HG03354 (cell line): Measurements from ENCODE around the gene CLIP1.
"Not testable (repeated sequence)": the region's sequence is repeated elsewhere in the genome, so short reads cannot be mapped to it uniquely, and the experiment has no call there.

Experiments
- ATAC-seq: cut with Tn5 transposase; IDR thresholded peaks from one replicate; pipeline ENCODE4 v1.9.1; 2021; ENCODE audit warnings: mild to moderate bottlenecking; ENCODE audit not compliant: unreplicated experiment, poor library complexity, severe bottlenecking

Gene CLIP1

GRCh38 chr12:122402264-122402663 is 20.2 kb downstream of the CLIP1 start:
- no peak for ATAC-seq

DNA sequence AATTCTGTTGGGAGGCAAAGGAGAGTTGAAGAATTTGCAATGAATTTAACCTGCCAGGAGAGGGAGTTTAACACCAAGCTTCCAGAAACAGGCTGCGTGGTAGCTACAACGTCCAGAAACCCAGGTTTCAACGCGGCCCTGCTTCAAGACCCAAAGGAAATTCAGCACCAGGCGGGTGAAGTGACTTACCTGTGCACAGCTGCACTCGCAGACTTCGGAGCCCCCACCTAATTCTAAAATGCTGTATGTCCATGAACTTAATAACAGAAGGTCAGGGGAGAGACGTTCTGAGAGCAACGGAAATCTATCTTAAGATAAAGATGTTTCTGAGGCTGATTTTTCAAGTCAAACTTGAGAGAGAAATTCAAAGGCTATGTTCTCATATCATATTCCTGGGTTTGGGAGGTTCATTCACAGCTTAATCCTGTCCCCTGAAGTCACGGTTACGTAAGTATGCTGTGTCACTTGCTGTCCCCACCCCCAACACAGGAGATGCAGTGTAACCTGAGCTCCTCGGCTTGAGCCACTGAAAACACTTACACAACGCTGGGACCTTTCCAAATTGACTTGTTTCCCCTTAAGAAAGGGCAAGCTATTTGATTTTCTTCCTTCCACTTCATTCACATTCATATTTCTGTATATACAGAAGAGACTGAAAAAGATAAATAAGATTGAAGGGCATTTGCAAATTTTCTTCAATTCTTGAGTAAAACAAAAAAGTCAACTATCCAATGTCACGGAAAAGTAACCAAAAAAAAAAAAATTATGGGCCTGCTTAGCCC is 22.7 kb downstream of the CLIP1 start:
- ATAC-seq, result peak; percentile 44

DNA sequence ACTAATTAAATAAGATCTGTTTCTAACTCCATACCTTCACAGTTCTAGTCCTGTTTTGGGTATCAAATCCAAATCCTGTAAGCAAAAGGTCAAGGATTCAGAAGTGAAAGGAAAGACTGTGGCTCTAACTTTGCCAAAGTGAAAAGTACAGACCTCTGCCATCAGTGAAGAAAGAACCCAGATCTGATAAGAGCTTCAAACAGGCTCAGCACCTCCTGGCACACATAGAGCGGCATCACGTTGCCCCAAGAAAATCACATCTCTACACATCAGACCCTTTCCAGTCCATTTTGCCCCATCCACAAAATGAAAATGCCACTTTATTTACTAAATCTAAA is 23.2 kb downstream of the CLIP1 start:
- ATAC-seq, result peak; percentile 23

GRCh38 chr12:122397981-122398380 is 24.5 kb downstream of the CLIP1 start:
- ATAC-seq, result not testable (repeated sequence)

- ATAC-seq, result no peak
Observed at GRCh38 chr12:122395319-122395718, 27.1 kb downstream of the CLIP1 start.

DNA sequence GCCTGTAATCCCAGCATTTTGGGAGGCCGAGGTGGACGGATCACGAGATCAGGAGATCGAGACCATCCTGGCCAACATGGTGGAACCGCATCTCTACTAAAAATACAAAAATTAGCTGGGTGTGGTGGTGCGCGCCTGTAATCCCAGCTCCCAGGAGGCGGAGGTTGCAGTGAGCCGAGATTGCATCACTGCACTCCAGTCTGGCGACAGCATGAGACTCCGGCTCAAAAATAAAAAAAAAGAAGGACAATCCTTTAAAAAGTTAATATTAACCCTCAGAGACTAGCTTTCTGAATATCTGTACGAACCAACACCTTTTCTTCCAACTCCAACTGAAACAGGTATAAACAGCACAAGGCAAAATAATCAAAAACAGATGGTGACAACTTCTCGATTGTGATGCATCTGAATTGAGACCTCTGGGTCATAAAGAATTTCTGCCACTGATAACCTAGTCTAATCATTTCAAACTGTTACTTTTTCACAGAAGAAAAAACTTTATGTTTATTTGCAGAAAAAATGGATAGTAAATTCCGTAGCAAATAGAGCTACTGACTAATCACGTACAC is 27.8 kb downstream of the CLIP1 start:
- ATAC-seq, result no peak

GRCh38 chr12:122393817-122394216 is 28.7 kb downstream of the CLIP1 start:
- ATAC-seq, result no peak

GRCh38 chr12:122392411-122392810 is 30.1 kb downstream of the CLIP1 start:
- ATAC-seq, result no peak

DNA sequence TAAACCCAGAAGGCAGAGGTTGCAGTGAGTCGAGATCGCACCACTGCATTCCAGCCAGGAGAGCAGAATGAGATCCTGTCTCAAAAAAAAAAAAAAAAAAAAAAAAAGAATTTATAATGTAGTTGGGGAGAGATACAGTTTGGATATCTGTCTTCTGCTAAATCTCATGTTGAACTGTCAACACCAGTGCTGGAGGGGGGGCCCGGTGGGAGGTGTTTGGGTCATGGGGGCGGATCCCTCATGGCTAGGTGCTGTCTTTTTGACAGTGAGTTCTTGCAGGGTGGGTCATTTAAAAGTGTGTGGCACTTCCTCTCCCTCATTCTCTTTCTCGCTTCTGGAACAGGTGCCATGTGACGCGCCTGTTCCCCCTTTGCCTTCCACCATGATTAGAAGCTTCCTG is 32.8 kb downstream of the CLIP1 start:
- ATAC-seq, result no peak

- no peak for ATAC-seq
Observed at GRCh38 chr12:122387887-122388286, 34.6 kb downstream of the CLIP1 start.

DNA sequence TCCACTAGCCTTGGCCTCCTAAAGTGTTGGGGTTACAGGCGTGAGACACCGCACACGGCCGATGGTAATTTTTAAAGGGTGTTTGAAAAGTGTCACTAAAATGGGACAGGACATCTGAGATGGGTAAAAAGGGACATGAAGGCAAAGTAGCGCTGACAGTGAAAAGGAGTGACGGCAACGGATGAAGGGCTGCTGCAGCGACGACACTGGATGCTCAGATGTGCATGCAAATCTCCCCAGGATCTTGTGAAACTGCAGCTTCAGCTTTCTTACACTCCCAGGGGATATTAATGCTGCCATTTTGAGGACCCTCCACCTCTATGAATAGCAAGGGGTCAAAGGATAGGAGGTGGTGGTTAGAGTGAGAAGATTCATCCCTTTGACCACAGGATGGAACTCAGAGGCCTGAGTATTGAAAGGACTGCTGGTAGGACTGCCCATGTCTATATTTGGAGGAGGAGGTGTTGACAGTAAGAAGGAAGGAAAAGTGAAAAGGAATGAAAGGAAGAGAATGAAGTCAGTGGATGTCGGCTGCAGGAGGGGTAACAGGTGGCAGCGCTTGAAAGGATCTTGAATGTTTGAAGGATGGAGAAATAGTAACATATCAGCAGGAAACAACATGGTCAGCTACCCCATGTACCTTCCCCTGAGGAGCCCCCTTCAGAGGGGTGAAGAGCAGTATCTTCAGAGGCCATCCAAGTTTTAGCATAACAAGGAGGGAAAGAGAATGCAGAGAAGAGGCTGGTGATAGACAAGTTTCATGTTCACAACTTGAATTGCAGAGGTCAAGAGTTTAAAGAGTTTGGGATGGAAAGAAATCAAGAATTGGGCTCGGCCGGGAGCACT is 37.1 kb downstream of the CLIP1 start:
- no peak for ATAC-seq

DNA sequence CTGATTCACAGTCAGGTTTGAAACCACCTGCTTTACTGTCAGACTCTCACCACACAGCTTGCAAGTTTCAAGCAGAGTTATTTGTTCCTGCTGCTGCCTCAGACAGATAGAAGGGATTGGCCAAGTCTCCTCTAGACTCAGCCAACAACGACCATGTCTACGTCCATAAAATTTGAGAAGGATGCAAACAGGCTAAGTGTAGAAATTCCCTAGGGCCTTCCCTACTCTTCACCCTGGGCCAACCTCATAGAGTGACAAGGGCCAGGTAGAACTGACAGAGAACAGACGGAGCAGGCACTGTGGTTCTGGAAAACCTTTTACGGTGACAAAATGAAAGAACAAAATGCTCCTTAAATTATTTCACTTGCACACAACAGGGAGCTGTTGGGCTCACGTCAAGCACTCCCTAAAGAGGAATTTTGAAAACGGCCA is 39.5 kb downstream of the CLIP1 start:
- ATAC-seq, result no peak

DNA sequence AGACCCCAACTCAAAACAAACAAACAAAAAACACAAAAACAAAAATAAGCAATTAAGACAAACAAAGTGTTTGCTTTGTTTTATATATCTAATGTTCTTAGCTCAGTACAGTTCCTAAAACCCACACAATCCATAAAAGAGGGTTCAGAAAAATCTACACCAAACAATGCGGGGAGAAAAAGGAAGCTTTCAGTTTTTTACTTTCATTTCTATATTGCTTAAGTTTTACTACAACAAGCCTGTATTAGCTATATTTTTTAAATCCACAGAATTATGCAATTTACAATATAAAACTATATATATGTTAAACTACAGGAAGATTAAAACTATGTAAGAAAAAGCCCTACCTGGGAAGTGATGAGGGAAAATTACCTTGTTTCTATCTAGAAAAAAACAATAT is 41.4 kb downstream of the CLIP1 start:
- no peak for ATAC-seq

DNA sequence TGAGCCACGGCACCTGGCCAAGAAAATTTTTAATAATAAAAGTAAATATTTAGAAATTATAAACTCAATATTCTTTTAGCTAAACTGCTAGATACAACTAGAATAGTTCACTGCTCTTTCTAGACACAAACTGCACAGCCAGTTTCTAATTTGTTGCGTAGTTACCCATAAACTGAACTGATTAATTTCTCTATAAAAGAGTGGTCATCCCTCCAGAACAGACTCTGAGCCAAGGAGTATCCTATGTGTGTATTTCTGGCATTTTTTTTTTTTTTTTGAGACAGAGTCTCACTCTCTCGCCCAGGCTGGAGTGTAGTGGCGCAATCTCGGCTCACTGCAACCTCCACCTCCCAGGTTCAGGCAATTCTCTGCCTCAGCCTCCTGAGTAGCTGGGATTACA is 45.7 kb downstream of the CLIP1 start:
- not testable (repeated sequence) for ATAC-seq

DNA sequence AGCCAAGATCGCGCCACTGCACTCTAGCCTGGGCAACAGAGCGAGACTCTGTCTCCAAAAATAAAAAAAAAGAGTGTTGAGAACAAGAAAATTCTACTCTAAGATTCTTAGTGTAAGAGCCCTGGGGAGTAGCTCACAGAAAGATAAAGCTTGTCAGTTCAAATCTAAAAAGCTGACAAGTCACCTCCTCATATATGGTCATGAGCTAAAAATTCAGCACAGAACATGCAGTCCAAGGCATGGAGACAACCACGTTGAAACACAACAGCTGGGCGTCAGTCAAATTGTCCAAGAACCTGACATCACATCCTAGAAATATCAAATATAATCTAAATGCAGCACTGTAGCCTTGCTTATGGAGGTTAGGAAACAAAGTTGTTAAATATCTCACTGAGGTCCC is 47.8 kb downstream of the CLIP1 start:
- no peak for ATAC-seq

DNA sequence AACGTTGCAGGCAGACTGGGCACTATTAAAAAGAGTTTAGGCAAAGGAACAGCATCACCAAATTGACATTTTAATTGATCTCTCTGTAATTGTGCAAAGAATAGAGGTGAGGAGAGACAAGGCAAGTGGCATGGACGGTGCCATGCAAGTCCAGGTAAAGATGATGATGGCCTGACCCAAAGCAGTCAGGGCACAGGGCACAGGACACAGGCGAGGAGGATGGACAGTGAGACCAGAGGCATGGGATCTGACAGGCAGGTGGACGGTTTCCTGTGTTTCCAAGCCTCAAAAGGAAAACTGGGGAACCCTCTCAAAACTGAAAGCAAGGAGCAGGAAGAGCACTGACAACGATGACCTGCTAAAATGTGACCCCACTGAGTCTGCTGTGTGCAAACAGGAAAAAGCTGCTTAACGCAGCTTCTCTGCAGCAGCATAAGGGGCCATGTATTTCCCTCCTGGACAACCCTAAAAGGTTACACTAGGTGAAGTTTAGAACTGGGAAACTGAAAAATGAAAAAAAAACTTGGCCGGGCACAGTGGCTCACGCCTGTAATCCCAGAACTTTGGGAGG is 50.9 kb downstream of the CLIP1 start:
- ATAC-seq, result no peak

DNA sequence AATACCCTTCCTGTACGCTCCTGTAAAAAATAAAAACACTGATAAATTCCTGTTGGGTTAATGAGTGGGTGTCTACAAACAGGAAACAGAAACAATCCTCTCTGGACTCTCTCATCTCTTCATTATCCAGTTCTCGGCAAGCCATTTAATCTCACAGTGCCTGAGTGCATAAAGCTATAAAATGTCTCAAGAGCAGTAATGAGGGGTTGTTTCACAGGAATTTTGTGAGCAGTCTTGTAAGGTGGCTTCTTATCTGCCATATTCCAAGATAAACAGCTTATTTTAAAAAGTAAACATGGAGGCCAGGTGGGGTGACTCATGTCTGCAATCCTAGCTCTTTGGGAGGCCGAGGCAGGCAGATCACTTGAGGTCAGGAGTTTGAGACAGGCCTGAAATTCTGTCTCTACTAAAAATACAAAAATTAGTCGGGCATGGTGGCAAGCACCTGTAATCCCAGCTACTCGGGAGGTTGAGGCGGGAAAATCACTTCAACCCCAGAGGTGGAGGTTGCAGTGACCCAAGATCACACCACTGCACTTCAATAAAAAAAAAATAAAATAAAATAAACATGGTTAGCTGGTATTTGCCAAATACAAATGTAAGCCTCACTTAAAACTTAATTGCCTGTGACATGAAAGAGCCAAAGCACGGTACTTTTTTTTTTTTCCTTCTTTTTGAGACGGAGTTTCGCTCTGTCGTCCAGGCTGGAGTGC is 54.0 kb downstream of the CLIP1 start:
- ATAC-seq, result no peak

GRCh38 chr12:122367632-122368031 is 54.8 kb downstream of the CLIP1 start:
- not testable (repeated sequence) for ATAC-seq

DNA sequence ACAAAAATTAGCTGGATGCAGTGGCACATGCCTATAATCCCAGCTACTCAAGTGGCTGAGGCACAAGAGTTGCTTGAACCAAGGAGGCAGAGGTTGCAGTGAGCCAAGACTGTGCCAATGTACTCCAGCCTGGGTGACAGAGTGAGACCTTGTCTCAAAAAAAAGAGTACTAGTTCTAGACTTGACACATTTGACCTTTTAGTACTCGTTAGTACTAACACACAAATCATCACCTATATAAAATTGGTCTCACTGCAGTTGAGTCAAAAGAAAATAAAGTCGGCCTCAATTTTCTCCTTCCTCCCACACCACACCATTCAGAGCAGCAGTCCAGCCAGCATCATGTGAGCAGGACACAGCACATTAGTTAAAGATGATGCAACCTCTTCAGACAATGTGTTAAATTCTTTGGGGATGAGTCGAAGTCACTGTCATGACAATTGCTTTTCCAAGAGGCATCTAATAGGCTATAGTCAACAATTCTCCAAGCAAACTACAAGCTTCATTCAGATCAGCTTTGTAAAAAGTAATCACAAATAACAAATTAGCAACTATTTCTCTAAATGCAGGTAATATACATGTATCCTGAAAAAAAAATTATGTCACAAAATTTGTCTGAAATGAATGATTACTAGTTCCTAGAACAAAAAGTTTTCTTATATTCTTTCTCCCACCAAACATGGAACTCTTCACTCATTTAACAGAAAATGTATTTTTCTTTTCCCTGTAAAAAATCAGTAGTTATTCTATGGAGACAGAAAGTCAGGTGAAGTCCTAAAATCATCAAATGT is 55.6 kb downstream of the CLIP1 start:
- no peak for ATAC-seq
